Globus pallidus (tissue), 1 donor: ENCODE data around the gene FOXD3.
A peak's percentile ranks its signal among the peaks of the same experiment; 100 is the strongest.

Source experiments
- DNase-seq: peaks from one replicate; pipeline ENCODE4 v3.0.0-alpha.2; 2015; ENCODE audit warnings: low spot score

The FOXD3 gene

GRCh38 chr1:63362073-63362472, 39.7 kb downstream of the FOXD3 start:
- no peak for DNase-seq

DNA sequence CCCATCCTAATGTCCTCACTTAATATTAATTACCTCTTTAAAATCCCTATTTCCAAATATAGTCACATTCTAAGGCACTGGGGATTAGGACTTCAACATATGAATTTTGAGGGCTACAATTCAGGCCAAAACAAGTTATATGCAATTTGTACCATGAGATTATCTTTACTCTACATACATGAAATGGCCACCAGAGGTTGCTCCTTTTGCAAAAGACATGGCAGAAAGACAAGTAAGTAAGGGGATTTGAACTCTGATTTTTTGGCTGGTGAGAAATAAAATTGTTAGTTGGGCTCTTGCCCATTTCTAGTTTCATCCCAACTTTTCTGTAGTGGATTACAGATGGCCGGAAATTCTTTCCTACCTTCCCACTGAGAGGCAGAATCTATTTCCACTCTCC, 40.2 kb downstream of the FOXD3 start:
- no peak for DNase-seq

DNA sequence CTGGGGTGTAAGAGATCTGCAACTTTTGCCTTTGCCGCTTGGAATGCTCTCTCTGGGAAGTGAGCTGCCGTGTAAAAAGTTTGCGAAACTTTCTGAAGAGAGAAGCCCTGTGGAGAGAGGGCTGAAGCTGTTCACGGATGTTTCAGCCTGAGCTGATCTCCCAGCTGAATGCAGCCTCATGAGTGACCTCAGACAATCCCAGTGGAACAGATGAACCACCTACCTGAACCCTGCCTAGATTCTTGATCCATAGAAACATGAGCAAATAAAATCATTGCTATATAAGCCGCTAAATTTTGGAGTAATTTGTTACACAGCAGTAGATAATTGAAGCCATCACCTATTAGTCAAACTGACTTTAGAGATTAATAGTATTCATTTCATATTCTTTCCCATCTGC, 40.6 kb downstream of the FOXD3 start:
- DNase-seq, result no peak

DNA sequence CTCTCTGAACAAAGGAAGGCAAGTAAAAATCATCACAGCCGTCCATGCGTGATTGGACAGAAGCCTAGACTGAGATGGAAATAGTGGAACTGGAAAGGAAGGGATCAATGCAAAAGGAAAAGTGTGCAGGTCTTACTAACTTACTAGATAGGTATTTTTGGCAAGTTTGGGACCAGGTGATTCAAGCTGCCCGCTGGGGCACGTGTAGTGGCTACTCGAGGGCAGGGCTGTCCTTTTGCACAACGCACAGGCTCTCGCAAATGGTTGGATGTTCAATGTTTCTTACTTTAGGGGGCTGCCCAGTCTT, 44.5 kb downstream of the FOXD3 start:
- no peak for DNase-seq

DNA sequence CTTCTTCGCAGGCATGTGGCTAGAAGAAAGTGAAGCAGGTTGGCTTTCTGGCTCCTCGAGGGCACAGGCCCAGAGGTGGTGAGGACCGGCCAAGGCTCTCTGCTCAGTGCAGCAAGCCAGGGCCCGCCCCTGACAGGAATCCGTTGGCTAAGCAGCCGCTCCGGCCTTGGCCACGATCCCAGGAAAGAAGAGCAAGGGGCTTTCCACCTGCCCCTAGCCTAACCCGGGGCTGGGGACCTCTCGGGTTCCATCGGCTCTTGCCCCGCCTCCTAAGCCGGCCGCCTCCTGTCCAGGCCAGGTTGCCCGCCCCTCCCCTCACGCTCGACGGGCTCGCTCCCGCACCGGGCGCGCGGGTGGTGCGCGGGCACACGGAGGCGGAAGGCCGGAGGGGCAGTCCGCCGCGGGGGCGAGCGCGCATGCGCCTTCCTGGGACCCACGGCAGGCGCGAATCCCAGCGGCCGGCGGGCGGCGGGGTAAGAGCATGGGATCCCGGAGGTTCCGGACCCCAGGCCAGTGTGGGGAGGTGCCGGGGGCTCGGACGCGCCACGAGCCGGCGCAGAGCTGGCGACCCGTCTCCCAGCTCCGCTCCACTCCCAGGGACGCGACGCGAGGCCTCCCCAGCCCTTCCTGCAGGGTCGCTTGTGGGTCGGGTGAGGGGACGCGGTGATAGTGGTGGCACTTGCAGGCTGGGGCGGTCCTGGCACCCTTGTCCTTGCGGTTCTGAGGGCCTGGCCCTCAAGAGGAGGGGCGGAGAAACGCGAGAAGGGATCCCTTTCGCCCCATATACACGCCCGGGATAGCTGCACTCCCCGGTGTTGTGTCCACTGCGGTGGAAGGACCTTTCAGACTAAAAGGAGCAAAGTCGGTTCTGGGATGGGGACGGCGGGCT, 45.1 kb downstream of the FOXD3 start, which contains the start of gene ALG6:
Gene ALG6, plus strand, starts transcription at position 413 of the 889 bp plus-strand sequence. CDS start 3,351 bp downstream, outside the sequence.
- DNase-seq, result peak; percentile 92

- DNase-seq, result no peak
These were observed 45.8 kb downstream of the FOXD3 start for GRCh38 chr1:63368131-63368530.
